ENCODE results near the gene GALNT2. TPM values are rescaled to one million over a fixed set of nuclear protein-coding genes. Genes with fewer than 3 reads are reported as not detected.

Gene GALNT2
- total RNA-seq, 1 experiment from 2014 or later, result 99.1 TPM

DNA sequence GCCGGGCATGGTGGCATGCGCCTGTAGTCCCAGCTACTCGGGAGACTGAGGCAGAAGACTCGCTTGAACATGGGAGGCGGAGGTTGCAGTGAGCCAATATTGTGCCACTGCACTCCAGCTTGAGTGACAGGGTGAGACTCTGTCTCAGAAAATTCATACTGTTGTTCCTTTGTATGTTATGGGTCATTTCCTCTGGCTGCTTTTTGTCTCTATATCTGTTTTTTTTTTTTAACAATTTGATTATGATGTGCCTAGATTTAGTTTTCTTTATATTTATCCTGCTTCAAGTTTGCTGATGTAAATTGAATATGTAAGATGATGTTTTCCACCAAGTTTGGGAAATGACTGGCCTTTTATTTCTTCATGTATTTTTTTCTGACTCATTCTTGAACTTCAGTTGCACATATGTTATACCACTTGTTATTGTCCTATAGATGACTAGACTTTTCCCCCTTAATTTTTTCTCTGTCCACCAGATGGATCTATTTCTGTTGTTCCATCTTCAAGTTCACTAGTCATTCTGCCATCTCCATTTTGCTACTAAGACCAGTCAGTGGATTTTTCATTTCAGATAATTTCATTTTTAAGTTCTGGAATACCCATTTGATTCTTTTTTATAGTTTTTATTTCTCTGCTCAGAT is 173.5 kb downstream of the GALNT2 start:
- Histone ChIP-seq H3K4me3 (ENCODE audit: insufficient read depth, low read depth, low read length) (no peak overlapping the region), H3K27me3 (ENCODE audit: control insufficient read depth, insufficient read depth, low read length) (no peaks in the 10 kb centered on the region), H3K36me3 (replicated peaks; ENCODE audit: control insufficient read depth, insufficient read depth, low read length) (peaks cover 1% of the 10 kb centered on the region; the same call in 1 of the 2 replicates)
- no peak for DNase-seq

DNA sequence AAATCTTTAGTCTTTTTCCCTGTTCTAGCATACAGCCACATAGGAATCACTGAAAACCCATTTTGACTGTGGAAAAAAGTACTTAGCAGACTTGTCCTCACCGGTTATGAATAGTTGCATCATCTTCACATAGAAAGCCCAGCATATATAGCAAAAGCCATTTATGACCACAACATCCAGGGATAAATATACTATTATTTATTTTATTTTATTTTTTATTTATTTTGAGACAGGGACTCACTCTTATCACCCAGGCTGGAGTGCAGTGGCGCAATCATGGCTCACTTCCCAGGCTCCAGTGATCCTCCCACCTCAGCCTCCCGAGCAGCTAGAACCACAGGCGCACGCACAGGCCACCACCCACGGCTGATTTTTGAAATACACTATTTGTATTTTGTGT is 175.3 kb downstream of the GALNT2 start:
- no peak for DNase-seq
- H3K4me3 ChIP-seq (ENCODE audit: insufficient read depth, low read depth, low read length), result no peak overlapping the region
- H3K36me3 ChIP-seq (replicated peaks; ENCODE audit: control insufficient read depth, insufficient read depth, low read length), result peaks cover 2% of the 10 kb centered on the region; the same call in 1 of the 2 replicates

DNA sequence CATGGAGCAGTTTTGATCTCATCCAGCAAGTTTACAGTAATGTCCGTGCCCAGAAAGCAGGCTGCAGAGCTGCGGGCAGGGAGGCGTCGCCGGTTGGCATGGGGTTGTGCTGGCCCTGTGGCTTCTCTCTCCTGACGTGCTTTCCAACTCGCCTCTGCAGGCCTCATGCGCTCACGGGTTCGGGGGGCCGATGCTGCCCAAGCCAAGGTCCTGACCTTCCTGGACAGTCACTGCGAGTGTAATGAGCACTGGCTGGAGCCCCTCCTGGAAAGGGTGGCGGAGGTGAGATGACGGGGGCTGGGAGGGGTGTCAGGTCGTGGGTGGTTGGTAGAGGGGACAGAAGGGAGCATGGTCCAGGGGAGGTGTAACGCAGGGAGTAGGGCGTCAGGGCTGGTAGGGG is 176.1 kb downstream of the GALNT2 start:
- Histone ChIP-seq H3K4me3 (ENCODE audit: insufficient read depth, low read depth, low read length) (no peak overlapping the region), H3K27me3 (ENCODE audit: control insufficient read depth, insufficient read depth, low read length) (no peaks in the 10 kb centered on the region), H3K36me3 (replicated peaks; ENCODE audit: control insufficient read depth, insufficient read depth, low read length) (peaks cover 2% of the 10 kb centered on the region; the same call in 1 of the 2 replicates)
- no peak for DNase-seq

More for the DNA sequence above, 175.3 kb downstream of the GALNT2 start:
- H3K27me3 ChIP-seq (ENCODE audit: control insufficient read depth, insufficient read depth, low read length), result no peaks in the 10 kb centered on the region

DNA sequence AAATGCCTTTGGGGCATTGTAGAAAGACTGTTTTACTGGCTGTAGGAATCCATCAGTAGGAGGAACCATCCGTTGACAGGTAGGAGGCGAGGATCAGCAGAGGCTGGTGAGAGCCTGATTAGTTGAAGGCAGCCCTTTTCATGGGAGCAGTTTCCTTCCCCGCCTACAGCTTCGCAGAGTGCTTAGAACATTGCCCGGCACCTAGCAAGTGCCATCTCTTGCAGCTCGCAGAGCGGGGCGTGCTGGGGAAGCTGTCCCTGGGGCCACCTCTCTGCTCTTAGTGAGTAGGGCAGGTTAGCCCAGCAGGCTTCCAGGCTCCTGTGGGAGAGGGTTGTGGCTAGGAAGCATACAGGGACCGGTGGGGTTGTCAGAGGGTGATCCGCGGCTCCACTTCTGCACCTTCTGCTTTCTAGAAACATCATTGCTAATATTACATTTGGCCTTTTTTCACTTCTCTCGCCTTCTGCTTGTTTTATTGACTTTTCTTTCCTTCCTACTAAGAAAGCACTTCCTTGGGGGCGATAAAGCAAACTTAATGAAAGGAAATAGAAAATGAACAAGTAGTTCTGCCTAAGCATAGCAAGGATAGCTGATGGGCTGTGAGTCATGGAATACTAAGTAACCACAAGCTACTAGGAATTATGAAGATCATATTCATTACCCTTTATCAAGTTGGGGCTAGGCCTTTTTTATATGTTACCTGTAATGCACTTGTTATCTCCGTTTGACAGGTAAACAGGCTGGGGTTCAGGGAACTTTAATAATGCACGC is 176.7 kb downstream of the GALNT2 start:
- no peak overlapping the region for H3K4me3 ChIP-seq (ENCODE audit: insufficient read depth, low read depth, low read length)
- H3K27me3 ChIP-seq (ENCODE audit: control insufficient read depth, insufficient read depth, low read length), result no peaks in the 10 kb centered on the region
- H3K36me3 ChIP-seq (replicated peaks; ENCODE audit: control insufficient read depth, insufficient read depth, low read length), result peaks cover 2% of the 10 kb centered on the region; the same call in 1 of the 2 replicates
- no peak for DNase-seq

DNA sequence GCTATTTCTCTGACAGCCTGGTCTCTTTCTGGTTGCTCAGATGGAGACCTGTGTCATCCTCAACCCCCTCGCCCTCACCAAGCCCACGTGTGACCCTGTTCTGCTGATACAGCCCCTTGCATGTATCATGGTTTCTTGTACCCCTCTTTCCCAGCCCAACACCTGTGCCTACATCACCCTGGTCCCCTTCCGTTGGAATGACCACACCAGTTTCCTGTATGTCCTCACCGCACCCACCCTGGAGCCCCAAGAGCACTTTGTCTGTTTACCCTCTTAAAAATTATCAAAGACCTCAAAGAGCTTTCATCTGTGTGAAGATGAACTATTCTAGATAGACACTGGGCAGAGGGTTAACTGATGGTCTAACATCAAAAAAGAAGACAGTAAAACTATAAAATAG is 179.5 kb downstream of the GALNT2 start:
- DNase-seq, result no peak
- Histone ChIP-seq H3K4me3 (ENCODE audit: insufficient read depth, low read depth, low read length) (no peak overlapping the region), H3K36me3 (replicated peaks; ENCODE audit: control insufficient read depth, insufficient read depth, low read length) (peaks cover 2% of the 10 kb centered on the region; the same call in 1 of the 2 replicates), H3K27me3 (ENCODE audit: control insufficient read depth, insufficient read depth, low read length) (no peaks in the 10 kb centered on the region)

DNA sequence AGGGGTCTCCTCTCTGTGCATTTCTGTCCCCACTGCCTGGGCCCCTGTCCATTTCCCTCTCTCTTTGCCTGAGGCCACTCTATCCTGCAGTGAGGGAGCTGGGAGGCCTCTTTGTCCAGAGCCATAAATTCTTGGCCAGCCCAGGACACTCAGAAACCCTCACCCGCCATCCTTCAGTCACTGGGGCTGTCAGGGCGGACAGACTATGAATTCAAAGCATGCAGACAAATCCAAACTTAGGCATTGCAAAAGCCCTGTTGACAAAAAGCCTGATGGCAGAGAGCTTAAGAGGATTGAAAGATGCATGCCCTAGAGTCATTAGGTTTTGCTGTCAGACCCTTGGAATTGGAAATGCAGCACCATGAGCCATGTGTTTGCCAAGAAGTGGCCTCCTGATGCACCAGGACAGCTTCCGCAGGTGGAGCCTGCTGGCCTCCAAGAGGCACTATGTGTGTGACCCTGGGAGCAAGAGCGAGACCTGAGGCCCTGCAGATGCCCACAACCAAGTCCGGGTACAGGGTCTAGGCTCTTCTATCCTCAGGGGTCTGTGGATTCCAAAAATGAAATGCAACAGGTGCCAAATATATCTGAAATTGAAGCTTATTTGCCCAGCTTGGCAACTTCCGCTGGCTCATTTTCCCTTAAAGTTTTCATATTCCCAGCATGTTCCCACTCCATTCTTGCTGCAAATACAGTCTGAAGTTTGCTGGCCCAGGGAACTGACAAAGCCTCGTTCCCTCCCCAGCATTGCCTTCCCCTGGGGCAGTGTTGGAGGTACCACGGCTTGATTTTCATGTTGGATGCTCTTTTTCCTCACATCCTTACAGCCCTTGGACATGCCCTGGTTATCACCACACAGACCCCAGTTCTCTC is 181.2 kb downstream of the GALNT2 start:
- no peak overlapping the region for H3K4me3 ChIP-seq (ENCODE audit: insufficient read depth, low read depth, low read length)
- no peaks in the 10 kb centered on the region for H3K27me3 ChIP-seq (ENCODE audit: control insufficient read depth, insufficient read depth, low read length)
- peaks cover 2% of the 10 kb centered on the region; the same call in 1 of the 2 replicates for H3K36me3 ChIP-seq (replicated peaks; ENCODE audit: control insufficient read depth, insufficient read depth, low read length)
- DNase-seq, result no peak

DNA sequence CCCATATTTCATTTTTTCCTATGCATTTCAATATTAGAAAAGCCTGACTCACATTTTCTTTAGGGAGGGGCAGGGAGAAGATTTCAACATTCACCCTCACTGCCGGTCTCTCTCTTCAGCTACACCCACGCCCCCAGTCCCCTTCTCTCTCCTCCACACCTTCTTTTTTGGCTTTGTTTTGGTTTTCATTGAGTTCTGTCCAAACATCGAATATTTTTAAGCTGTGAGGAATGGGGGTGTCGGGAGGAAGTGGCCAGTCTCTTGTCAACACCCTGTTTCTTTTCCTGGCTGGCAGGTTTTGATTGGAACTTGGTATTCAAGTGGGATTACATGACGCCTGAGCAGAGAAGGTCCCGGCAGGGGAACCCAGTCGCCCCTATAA is 181.8 kb downstream of the GALNT2 start:
- H3K27me3 ChIP-seq (ENCODE audit: control insufficient read depth, insufficient read depth, low read length), result no peaks in the 10 kb centered on the region
- no peak overlapping the region for H3K4me3 ChIP-seq (ENCODE audit: insufficient read depth, low read depth, low read length)
- peaks cover 2% of the 10 kb centered on the region; the same call in 1 of the 2 replicates for H3K36me3 ChIP-seq (replicated peaks; ENCODE audit: control insufficient read depth, insufficient read depth, low read length)
- no peak for DNase-seq

DNA sequence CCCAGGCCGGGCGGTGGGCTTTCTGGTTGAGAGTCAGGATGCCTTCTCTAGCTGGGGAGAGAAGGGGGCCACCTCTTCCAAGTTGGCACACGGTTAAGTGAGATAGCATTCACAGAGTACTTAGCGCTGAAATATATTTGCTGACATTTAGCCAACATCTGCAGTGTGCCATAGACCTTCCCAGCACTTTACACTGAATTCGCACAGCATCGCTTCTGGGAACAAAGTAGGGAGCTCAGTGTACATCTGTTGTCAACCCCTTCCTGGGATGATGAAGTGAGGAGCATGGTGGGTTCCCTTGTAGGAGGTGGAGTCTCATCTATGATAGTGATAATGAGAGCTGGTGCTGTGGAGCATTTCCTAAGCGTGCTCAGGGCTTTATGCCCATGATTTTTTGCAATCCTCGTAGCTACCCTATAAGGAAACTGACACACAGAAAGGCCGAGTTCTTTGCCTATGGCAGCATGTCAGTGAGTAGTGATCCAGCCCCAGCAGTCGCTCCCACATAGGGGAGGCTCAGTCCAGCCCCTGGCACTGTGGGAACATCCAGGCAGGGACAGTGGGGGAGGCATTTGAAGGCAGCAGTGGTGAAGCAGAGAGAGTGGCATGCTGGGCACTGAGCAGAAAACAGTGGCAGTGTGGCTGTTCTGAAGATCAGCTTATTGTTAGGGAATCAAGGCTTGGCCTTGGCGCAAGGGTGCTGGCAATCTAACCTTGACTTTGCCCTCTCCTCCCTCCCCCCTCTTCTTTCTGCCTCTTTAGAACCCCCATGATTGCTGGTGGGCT is 182.8 kb downstream of the GALNT2 start:
- Histone ChIP-seq H3K27me3 (ENCODE audit: control insufficient read depth, insufficient read depth, low read length) (no peaks in the 10 kb centered on the region), H3K36me3 (replicated peaks; ENCODE audit: control insufficient read depth, insufficient read depth, low read length) (peaks cover 2% of the 10 kb centered on the region), H3K4me3 (ENCODE audit: insufficient read depth, low read depth, low read length) (no peak overlapping the region)
- no peak for DNase-seq

DNA sequence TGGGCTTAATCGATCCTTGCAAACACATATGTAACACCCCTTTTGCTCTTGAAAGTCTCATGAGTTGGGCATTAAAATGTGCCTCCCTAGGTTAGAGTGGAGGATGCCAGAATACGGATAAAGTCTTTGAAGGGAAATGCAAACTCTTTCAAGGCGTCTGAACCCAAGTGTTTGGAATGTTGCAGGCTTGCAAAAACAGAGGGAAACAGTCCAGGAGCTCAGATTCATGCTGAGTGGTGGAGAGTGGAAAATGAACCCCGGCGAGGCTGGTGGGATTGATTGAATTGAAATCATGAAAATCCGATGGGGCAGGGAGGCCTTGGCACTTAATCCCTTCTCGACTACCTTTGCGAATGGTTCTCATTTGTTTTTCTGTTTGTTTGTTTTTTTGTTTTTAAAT is 183.6 kb downstream of the GALNT2 start:
- no peak for DNase-seq
- no peaks in the 10 kb centered on the region for H3K27me3 ChIP-seq (ENCODE audit: control insufficient read depth, insufficient read depth, low read length)
- H3K4me3 ChIP-seq (ENCODE audit: insufficient read depth, low read depth, low read length), result no peak overlapping the region

DNA sequence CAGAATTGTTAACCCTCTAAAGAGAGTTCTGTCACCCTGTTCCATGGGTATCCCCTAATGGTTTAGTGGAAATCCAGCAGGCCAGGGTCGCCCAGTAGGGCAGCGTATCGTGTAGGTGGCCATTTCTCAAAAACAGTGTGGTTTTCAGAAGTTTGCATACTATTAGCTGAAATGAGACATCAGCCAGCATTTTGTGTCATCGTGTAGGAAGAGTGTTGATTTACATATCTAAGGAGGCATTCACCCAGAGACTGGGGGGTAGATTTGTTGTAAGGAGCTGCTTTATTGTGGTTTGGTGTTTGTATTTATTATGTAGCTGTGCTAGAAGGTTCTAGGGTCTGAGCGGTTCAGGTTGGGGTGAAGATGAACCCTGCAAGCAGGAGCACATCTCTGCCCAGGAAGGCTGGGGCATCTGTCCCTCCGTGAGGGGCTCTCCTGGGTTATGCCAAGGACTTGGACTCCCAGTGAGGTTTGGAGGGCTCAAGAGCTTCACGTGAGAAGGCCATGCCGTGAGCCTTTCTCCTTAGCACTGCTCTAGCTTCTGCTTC is 184.7 kb downstream of the GALNT2 start:
- no peak for DNase-seq
- no peaks in the 10 kb centered on the region for H3K27me3 ChIP-seq (ENCODE audit: control insufficient read depth, insufficient read depth, low read length)
- H3K4me3 ChIP-seq (ENCODE audit: insufficient read depth, low read depth, low read length), result no peak overlapping the region
- no peaks in the 10 kb centered on the region; the same call in 1 of the 2 replicates for H3K36me3 ChIP-seq (replicated peaks; ENCODE audit: control insufficient read depth, insufficient read depth, low read length)

More for the DNA sequence above, 183.6 kb downstream of the GALNT2 start:
- H3K36me3 ChIP-seq (replicated peaks; ENCODE audit: control insufficient read depth, insufficient read depth, low read length), result no peaks in the 10 kb centered on the region; the same call in 1 of the 2 replicates

DNA sequence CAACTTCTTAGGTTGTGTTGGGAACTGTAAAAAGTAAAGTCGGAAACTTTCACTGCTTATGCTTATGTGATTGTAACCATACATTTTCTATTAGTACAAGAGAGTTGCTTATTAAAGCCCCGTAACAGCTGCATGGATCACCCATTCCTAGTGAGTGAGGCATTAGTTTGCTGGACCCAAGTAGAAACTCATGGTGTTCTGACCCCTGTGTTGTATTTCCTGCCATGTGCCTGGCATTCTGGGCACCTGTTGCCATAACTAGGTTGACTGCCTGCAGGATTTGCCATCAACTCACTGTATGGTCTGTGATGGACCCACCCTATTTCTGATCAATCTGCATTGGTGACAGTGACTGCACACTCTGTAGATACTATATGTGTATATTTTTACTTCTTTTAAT is 186.1 kb downstream of the GALNT2 start:
- DNase-seq, result no peak
- Histone ChIP-seq H3K4me3 (ENCODE audit: insufficient read depth, low read depth, low read length) (no peak overlapping the region), H3K36me3 (replicated peaks; ENCODE audit: control insufficient read depth, insufficient read depth, low read length) (no peaks in the 10 kb centered on the region; the same call in 1 of the 2 replicates), H3K27me3 (ENCODE audit: control insufficient read depth, insufficient read depth, low read length) (no peaks in the 10 kb centered on the region)

DNA sequence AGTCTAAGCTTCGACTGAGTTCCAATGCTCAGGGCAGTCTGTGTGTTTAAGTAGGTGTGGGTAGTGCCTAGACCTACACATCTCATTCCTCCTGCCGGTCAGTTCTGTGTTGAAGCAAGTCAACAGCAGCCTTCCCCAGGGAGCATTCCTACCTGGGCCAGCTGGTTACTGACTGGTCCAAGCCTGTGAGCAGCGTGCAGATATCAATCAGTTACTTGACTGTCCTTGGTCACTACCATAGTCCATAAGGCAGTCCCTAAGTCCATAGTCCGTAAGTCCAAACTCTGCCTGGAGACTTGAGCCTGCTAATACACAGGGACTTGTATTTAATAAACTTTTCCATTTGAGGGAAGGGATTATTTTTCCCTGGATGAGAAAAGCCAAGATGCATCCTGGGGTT is 187.2 kb downstream of the GALNT2 start:
- H3K36me3 ChIP-seq (replicated peaks; ENCODE audit: control insufficient read depth, insufficient read depth, low read length), result no peaks in the 10 kb centered on the region; the same call in 1 of the 2 replicates
- H3K4me3 ChIP-seq (ENCODE audit: insufficient read depth, low read depth, low read length), result no peak overlapping the region
- no peaks in the 10 kb centered on the region for H3K27me3 ChIP-seq (ENCODE audit: control insufficient read depth, insufficient read depth, low read length)
- no peak for DNase-seq

DNA sequence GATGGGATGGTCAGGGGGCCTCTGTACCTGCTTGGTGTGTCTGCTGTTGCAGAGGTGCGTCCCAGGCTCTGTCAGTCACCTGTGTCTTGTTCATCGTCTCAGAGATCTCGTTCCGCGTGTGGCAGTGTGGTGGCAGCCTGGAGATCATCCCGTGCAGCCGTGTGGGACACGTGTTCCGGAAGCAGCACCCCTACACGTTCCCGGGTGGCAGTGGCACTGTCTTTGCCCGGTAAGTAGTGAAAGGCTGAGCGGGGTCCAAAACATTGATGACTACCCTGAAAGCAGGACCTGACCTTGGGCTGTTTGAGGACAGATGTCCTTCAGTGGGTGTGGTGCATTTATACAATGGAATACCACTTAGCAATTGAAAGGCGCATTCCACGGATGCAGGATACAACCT is 188.1 kb downstream of the GALNT2 start:
- DNase-seq, result no peak
- Histone ChIP-seq H3K27me3 (ENCODE audit: control insufficient read depth, insufficient read depth, low read length) (no peaks in the 10 kb centered on the region), H3K4me3 (ENCODE audit: insufficient read depth, low read depth, low read length) (no peak overlapping the region), H3K36me3 (replicated peaks; ENCODE audit: control insufficient read depth, insufficient read depth, low read length) (no peaks in the 10 kb centered on the region; the same call in 1 of the 2 replicates)
